GM12878 (cell line): ENCODE data around the gene NOTCH4. TPM values are rescaled to one million over a fixed set of nuclear protein-coding genes. Genes with fewer than 3 reads are reported as not detected.

Experiments used
- ATF7 ChIP-seq: fragments of 450-650 bp; IDR thresholded peaks from 2 replicates; pipeline ENCODE4 v1.6.1; 2016; ENCODE audit warnings: low read depth, mild to moderate bottlenecking
- HDAC2 ChIP-seq: fragments of 200-600 bp; sonication (generic); IDR thresholded peaks from 2 replicates; pipeline ENCODE4 v1.6.1; 2017
- HDGF ChIP-seq: fragments of 450-650 bp; IDR thresholded peaks from 2 replicates; pipeline ENCODE4 v1.6.1; 2016; ENCODE audit warnings: antibody characterized with exemption
- IRF4 ChIP-seq: IDR thresholded peaks from 2 replicates; pipeline ENCODE4 v1.6.1; 2011; ENCODE audit warnings: low read depth, low read length
- MLLT1 ChIP-seq: fragments of 450-650 bp; IDR thresholded peaks from 2 replicates; pipeline ENCODE4 v1.6.1; 2016; ENCODE audit warnings: mild to moderate bottlenecking
- MXI1 ChIP-seq: fragments of 150-350 bp; IDR thresholded peaks from 2 replicates; pipeline ENCODE4 v1.6.1; 2011; ENCODE audit warnings: low read depth, mild to moderate bottlenecking, inconsistent platforms, low read length, improper control_type of control experiment
- RB1 ChIP-seq: fragments of 450-650 bp; formaldehyde crosslinking; IDR thresholded peaks from 2 replicates; pipeline ENCODE4 v1.6.1; 2017; ENCODE audit warnings: mild to moderate bottlenecking, borderline replicate concordance
- TCF3 ChIP-seq: IDR thresholded peaks from 2 replicates; pipeline ENCODE4 v1.6.1; 2012; ENCODE audit warnings: low read depth, mild to moderate bottlenecking, low read length, borderline replicate concordance; ENCODE audit not compliant: insufficient read depth
- ZNF592 ChIP-seq: fragments of 450-650 bp; IDR thresholded peaks from 2 replicates; pipeline ENCODE4 v1.6.1; 2017; ENCODE audit warnings: mild to moderate bottlenecking, moderate library complexity
- polyA plus RNA-seq, 11 experiments: library from polyadenylated mRNA; depleted of rRNA in 4 of 11; unstranded in 6 of 11; stranded (reverse) in 5 of 11; fragments of >200 nt; fragmentation: Nextera tagmentation in 4 of 11; fragmentation: Illumina TruSeq in 1 of 11; extraction: Ambion mirVana in 4 of 11; extraction: Trizol in 1 of 11; gene quantifications; 1 replicate in 1 of 11; 2 replicates in 10 of 11; pipeline versions ENCODE4 v1.2.1 to v1.2.3, GENCODE V29; 2011 to 2016; ENCODE audit warnings: inconsistent platforms in 2 of 11, missing spikeins in 2 of 11, low read depth in 1 of 11
- total RNA-seq, 4 experiments: library from RNA; depleted of rRNA in 3 of 4; stranded (reverse); fragments of >200 nt in 3 of 4; fragmentation: Illumina TruSeq in 1 of 4; extraction: Trizol in 1 of 4; gene quantifications; 2 replicates each; pipeline versions ENCODE4 v1.2.1 to v1.2.3, GENCODE V29; 2013 to 2021
- TF ChIP-seq, protein P1 (sequence below): fragments of 450-650 bp; IDR thresholded peaks from 2 replicates; pipeline ENCODE4 v1.6.1; 2016; ENCODE audit warnings: mild to moderate bottlenecking

The NOTCH4 gene
- total and polyA plus RNA-seq, 10 of the 15 experiments (the other 5 are each of a cell fraction or from before 2014, with no cell fraction given), result 0.66 to 3.3 (median 1.4) TPM

GRCh38 chr6:32154514-32155161 lies 69.2 kb downstream of the NOTCH4 start (continued):
- TF ChIP-seq ZNF592 (no peak), HDAC2 (no peak), MLLT1 (no peak), TCF3 (peak; percentile 62; the same call in 1 of the 2 replicates), ATF7 (no peak), MXI1 (peak; percentile 56; the same call in 1 of the 2 replicates), IRF4 (no peak), HDGF (0 out of 2 replicates have a peak, but pooled peaks have one; percentile 21), RB1 (0 out of 2 replicates have a peak, but pooled peaks have one; percentile 66)
- TF ChIP-seq, protein P1, sequence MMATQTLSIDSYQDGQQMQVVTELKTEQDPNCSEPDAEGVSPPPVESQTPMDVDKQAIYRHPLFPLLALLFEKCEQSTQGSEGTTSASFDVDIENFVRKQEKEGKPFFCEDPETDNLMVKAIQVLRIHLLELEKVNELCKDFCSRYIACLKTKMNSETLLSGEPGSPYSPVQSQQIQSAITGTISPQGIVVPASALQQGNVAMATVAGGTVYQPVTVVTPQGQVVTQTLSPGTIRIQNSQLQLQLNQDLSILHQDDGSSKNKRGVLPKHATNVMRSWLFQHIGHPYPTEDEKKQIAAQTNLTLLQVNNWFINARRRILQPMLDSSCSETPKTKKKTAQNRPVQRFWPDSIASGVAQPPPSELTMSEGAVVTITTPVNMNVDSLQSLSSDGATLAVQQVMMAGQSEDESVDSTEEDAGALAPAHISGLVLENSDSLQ, result peak; percentile 31; the same call in 1 of the 2 replicates
